HepG2 (cell line): Measurements from ENCODE around the gene WDR27. TPM values are rescaled to one million over a fixed set of nuclear protein-coding genes. Genes with fewer than 3 reads are reported as not detected.

ENCODE experiments used
- ATAC-seq: fragments of 200-7000 bp; cut with Tn5 transposase; 3 replicates; pipeline ENCODE4 v1.9.1; 2020; ENCODE audit warnings: mild to moderate bottlenecking, moderate library complexity
- BruUV-seq: library from RNA; stranded (reverse); fragments of 400-500 nt; replicated peaks from 2 replicates; lab custom pipeline; 2021; lab: Mats Ljungman, UMichigan
- CTCF ChIA-PET: fragments of 300-600 bp; formaldehyde crosslinking; extraction: SDS; loops from one replicate; lab custom pipeline; 2021; ENCODE audit warnings: low total read pairs, inconsistent platforms, low intra/inter-chr PET ratio; lab: Yijun Ruan, JAX
- POLR2A ChIA-PET: fragments of 350-600 bp; sonication (Branson Sonifier 250); formaldehyde crosslinking; loops from one replicate; lab custom pipeline; 2020; ENCODE audit warnings: antibody characterized with exemption, inconsistent platforms; lab: Yijun Ruan, JAX
- DNase-seq: peaks from one replicate; pipeline ENCODE4 v3.0.0-alpha.2; 2015; ENCODE audit warnings: low spot score
- FAIRE-seq: peaks from 3 replicates; lab custom pipeline; 2011; peaks lifted over from hg19 to GRCh38; lab: Jason Lieb, UNC
- H2AFZ ChIP-seq: one replicate; pipeline ENCODE4 v1.6.1; 2011; ENCODE audit warnings: low read length, inconsistent platforms
- H3K27ac ChIP-seq: fragments of 300-600 bp; 3 replicates; pipeline ENCODE4 v1.8.0; 2011; ENCODE audit warnings: mixed run types, mild to moderate bottlenecking, mixed read lengths, low read length, inconsistent platforms; ENCODE audit not compliant: insufficient read depth; ENCODE audit errors: extremely low read length
- H3K27me3 ChIP-seq, 2 experiments: fragments of 200-600 bp in 1 of 2; 2 replicates in 1 of 2; 3 replicates in 1 of 2; pipeline versions ENCODE4 v1.6.0 to v1.8.0; 2011; ENCODE audit warnings: low read length in 2 of 2, mild to moderate bottlenecking in 2 of 2, moderate library complexity in 2 of 2, inconsistent platforms in 1 of 2; ENCODE audit not compliant: insufficient read depth in 2 of 2, control insufficient read depth in 1 of 2
- H3K36me3 ChIP-seq, 2 experiments: fragments of 200-600 bp in 1 of 2; replicated peaks in 1 of 2; 2 replicates in 1 of 2; 3 replicates in 1 of 2; pipeline versions ENCODE4 v1.5.1 to v1.8.0; 2011; ENCODE audit warnings: low read length in 2 of 2, inconsistent platforms in 1 of 2; ENCODE audit not compliant: insufficient read depth in 2 of 2, control insufficient read depth in 1 of 2
- H3K4me1 ChIP-seq: 2 replicates; pipeline ENCODE4 v1.5.1; 2012; ENCODE audit warnings: low read length, inconsistent platforms; ENCODE audit not compliant: insufficient read depth
- H3K4me2 ChIP-seq: 2 replicates; pipeline ENCODE4 v1.6.0; 2011; ENCODE audit warnings: low read depth, low read length, inconsistent platforms
- H3K4me3 ChIP-seq, 3 experiments: fragments of 200-600 bp in 1 of 3; sonication (generic), shearing (Covaris generic) in 1 of 3; replicated peaks in 1 of 3; 2 replicates each; pipeline ENCODE4 v1.5.1; 2011 to 2016; ENCODE audit warnings: low read length in 3 of 3, inconsistent platforms in 2 of 3, low read depth in 2 of 3, mild to moderate bottlenecking in 2 of 3, control low read depth in 1 of 3, mixed read lengths in 1 of 3; ENCODE audit not compliant: insufficient read depth in 1 of 3
- H3K79me2 ChIP-seq: one replicate; pipeline ENCODE4 v1.6.1; 2011; ENCODE audit warnings: low read length, inconsistent platforms; ENCODE audit not compliant: insufficient read depth
- H3K9ac ChIP-seq: 2 replicates; pipeline ENCODE4 v1.6.0; 2011; ENCODE audit warnings: mild to moderate bottlenecking, low read depth, low read length, inconsistent platforms; ENCODE audit not compliant: insufficient read depth
- H3K9me3 ChIP-seq: 2 replicates; pipeline ENCODE4 v1.5.1; 2012; ENCODE audit warnings: mild to moderate bottlenecking, low read length
- H4K20me1 ChIP-seq: 2 replicates; pipeline ENCODE4 v1.6.0; 2011; ENCODE audit warnings: inconsistent platforms, mild to moderate bottlenecking, low read length, moderate library complexity; ENCODE audit not compliant: insufficient read depth
- AKAP8 ChIP-seq: sonication (generic); formaldehyde crosslinking; IDR thresholded peaks from 2 replicates; pipeline ENCODE4 v1.5.1; 2020; ENCODE audit warnings: mild to moderate bottlenecking, missing genetic modification reagents
- EEA1 ChIP-seq: sonication (generic); formaldehyde crosslinking; IDR thresholded peaks from 2 replicates; pipeline ENCODE4 v1.5.1; 2020; ENCODE audit warnings: mild to moderate bottlenecking, missing genetic modification reagents, borderline replicate concordance
- ERF ChIP-seq: IDR thresholded peaks from 2 replicates; pipeline ENCODE4 v1.6.1; 2018; ENCODE audit warnings: missing biosample characterization, missing genetic modification reagents
- HCFC1 ChIP-seq: fragments of 150-350 bp; IDR thresholded peaks from 2 replicates; pipeline ENCODE4 v1.6.1; 2014; ENCODE audit warnings: low read depth, low read length
- HMGA1 ChIP-seq: sonication (generic); formaldehyde crosslinking; conservative IDR thresholded peaks from 2 replicates; pipeline ENCODE4 v1.4.0; 2020; ENCODE audit warnings: missing genetic modification reagents
- HOXD1 ChIP-seq: sonication (generic); formaldehyde crosslinking; IDR thresholded peaks from 2 replicates; pipeline ENCODE4 v1.5.0; 2020; ENCODE audit warnings: missing genetic modification reagents
- KMT2A ChIP-seq: sonication (generic); formaldehyde crosslinking; IDR thresholded peaks from 2 replicates; pipeline ENCODE4 v1.4.0; 2020; ENCODE audit warnings: missing genetic modification reagents
- NR3C1 ChIP-seq: sonication (generic); formaldehyde crosslinking; IDR thresholded peaks from 2 replicates; pipeline ENCODE4 v1.4.0; 2020; ENCODE audit warnings: missing genetic modification reagents
- PHF21A ChIP-seq: sonication (generic); formaldehyde crosslinking; IDR thresholded peaks from 2 replicates; pipeline ENCODE4 v1.5.0; 2020; ENCODE audit warnings: mild to moderate bottlenecking, missing genetic modification reagents
- SMAD9 ChIP-seq: sonication (generic); formaldehyde crosslinking; IDR thresholded peaks from 2 replicates; pipeline ENCODE4 v1.5.1; 2020; ENCODE audit warnings: mild to moderate bottlenecking, missing genetic modification reagents
- TARDBP ChIP-seq: sonication (generic); formaldehyde crosslinking; IDR thresholded peaks from 2 replicates; pipeline ENCODE4 v1.8.0; 2022; ENCODE audit warnings: mild to moderate bottlenecking, missing genetic modification reagents
- ZNF180 ChIP-seq: sonication (generic); formaldehyde crosslinking; IDR thresholded peaks from 2 replicates; pipeline ENCODE4 v1.4.0; 2020; ENCODE audit warnings: low read depth, missing genetic modification reagents, borderline replicate concordance
- ZNF816 ChIP-seq: sonication (generic); formaldehyde crosslinking; IDR thresholded peaks from 2 replicates; pipeline ENCODE4 v1.8.0; 2022; ENCODE audit warnings: missing genetic modification reagents, mild to moderate bottlenecking, borderline replicate concordance
- WGBS: methylation state at CpG from one replicate; pipeline ENCODE4 v1.1.6; 2017; ENCODE audit warnings: low lambda C conversion rate; 5-methylcytosine and 5-hydroxymethylcytosine counted together
- in situ Hi-C: cut with HindIII; loops from 2 replicates; pipeline ENCODE4 v1.10.0; 2017; ENCODE audit warnings: low pct_unique_long_range_greater_than_20kb; ENCODE audit not compliant: extremely low pct_ligation_motif_present
- intact Hi-C: fragments of 100-400 bp; cut with micrococcal nuclease; formaldehyde crosslinking; loops from one replicate; pipeline ENCODE4 v1.10.0; 2022; ENCODE audit not compliant: unreplicated experiment
- polyA plus RNA-seq, 8 experiments: library from polyadenylated mRNA; depleted of rRNA in 3 of 8; stranded (reverse) in 7 of 8; unstranded in 1 of 8; fragments of >200 nt; fragmentation: Illumina TruSeq in 4 of 8; extraction: Trizol in 4 of 8; gene quantifications; 2 replicates each; pipeline versions ENCODE4 v1.2.1 to v1.2.3, GENCODE V29; 2011 to 2016; ENCODE audit warnings: low read depth in 4 of 8, missing spikeins in 1 of 8, mixed read lengths in 1 of 8; ENCODE audit not compliant: insufficient read depth in 1 of 8
- total RNA-seq, 5 experiments: library from RNA; depleted of rRNA; stranded (reverse); fragments of >200 nt; fragmentation: Illumina TruSeq; extraction: Trizol; gene quantifications; 2 replicates each; pipeline ENCODE4 v1.2.3, GENCODE V29; 2016; ENCODE audit warnings: low read depth in 1 of 5
- TF ChIP-seq, protein P1 (sequence below): sonication (generic); formaldehyde crosslinking; IDR thresholded peaks from 2 replicates; pipeline ENCODE4 v1.8.1; 2023; ENCODE audit warnings: mild to moderate bottlenecking, inconsistent platforms, moderate library complexity, missing genetic modification reagents, borderline replicate concordance
- TF ChIP-seq, protein P2 (sequence below): sonication (generic); formaldehyde crosslinking; IDR thresholded peaks from 2 replicates; pipeline ENCODE4 v1.5.1; 2020; ENCODE audit warnings: mild to moderate bottlenecking, missing genetic modification reagents, moderate library complexity

WDR27 gene
- total and polyA plus RNA-seq, 2 of the 13 experiments (the other 11 are each of a cell fraction or from before 2014, with no cell fraction given): 34.1 to 80.3 TPM

DNA sequence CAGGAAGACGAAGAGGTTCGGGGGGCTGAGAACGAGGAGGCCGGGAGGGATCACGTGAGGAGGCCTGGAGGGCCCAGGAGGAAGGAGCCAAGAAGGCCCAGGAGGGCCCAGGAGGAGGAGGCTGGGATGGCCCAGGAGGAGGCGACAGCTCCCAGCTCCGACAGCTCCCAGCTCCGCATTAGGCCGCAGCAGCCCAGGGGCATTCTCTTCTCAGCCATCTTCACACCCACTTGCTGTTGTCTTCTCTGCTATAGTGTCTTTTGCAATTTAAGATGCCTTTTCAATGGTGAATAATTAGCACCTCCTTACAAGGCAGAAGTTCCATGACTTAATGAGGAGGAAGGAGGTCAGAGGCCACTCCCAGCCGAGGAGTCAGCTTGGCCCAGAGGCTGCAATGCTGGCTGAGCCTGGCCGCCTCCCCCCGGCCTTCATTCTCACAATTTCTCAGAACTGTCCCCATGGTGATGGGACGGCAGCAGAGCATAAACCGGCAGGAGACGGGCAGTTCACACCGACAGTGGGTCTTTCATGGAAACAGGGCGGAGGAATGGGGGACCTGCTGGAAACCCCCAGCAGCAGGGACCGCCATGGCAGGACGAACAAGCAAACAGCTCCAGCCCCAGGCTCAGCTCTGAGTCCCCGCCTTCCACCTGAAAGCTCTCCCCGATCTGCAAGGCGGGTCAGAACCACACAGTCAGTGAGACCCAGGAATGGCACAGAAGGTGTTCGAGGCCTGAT lies 45.1 kb downstream of the WDR27 start:
- H4K20me1 ChIP-seq: no peaks in the 10 kb centered on the region
- FAIRE-seq (no peak), DNase-seq (no peak)
- no peak overlapping the region for H2AFZ ChIP-seq
- BruUV-seq: no TSS peak
- H3K4me2 ChIP-seq: no peak overlapping the region
- no peak overlapping the region for H3K4me3 ChIP-seq
- intact Hi-C loops: no loop called here
- CTCF ChIA-PET: no interaction called here
- TF ChIP-seq PHF21A (CRISPR knock-in tag) (no peak), ERF (CRISPR knock-in tag) (no peak), HCFC1 (no peak), AKAP8 (no peak), TARDBP (CRISPR knock-in tag) (no peak), HOXD1 (CRISPR knock-in tag) (no peak), EEA1 (CRISPR knock-in tag) (no peak), ZNF816 (CRISPR knock-in tag) (no peak), HMGA1 (CRISPR knock-in tag) (no peak), SMAD9 (CRISPR knock-in tag) (no peak), KMT2A (CRISPR knock-in tag) (no peak), ZNF180 (CRISPR knock-in tag) (no peak), NR3C1 (CRISPR knock-in tag) (no peak)
- TF ChIP-seq, protein P1, sequence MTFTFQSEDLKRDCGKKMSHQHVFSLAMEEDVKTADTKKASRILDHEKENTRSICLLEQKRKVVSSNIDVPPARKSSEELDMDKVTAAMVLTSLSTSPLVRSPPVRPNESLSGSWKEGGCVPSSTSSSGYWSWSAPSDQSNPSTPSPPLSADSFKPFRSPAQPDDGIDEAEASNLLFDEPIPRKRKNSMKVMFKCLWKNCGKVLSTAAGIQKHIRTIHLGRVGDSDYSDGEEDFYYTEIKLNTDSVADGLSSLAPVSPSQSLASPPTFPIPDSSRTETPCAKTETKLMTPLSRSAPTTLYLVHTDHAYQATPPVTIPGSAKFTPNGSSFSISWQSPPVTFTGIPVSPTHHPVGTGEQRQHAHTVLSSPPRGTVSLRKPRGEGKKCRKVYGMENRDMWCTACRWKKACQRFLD (CRISPR knock-in tag): no peak
- TF ChIP-seq, protein P2, sequence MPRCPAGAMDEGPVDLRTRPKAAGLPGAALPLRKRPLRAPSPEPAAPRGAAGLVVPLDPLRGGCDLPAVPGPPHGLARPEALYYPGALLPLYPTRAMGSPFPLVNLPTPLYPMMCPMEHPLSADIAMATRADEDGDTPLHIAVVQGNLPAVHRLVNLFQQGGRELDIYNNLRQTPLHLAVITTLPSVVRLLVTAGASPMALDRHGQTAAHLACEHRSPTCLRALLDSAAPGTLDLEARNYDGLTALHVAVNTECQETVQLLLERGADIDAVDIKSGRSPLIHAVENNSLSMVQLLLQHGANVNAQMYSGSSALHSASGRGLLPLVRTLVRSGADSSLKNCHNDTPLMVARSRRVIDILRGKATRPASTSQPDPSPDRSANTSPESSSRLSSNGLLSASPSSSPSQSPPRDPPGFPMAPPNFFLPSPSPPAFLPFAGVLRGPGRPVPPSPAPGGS (CRISPR knock-in tag): no peak
- TF ChIP-seq, all 625 proteins: peak for 0
- POLR2A ChIA-PET: no interaction called here
- Histone ChIP-seq H3K79me2 (no peaks in the 10 kb centered on the region), H3K27ac (no peak overlapping the region), H3K4me1 (no peaks in the 10 kb centered on the region), H3K36me3 (peaks cover 22 to 52% of the 10 kb centered on the region in 2 experiments; a peak in 4 of 5 replicates), H3K9ac (no peak overlapping the region), H3K27me3 (no peaks in the 10 kb centered on the region), H3K9me3 (no peaks in the 10 kb centered on the region)
- ATAC-seq: no peak; the same call in 2 of the 3 replicates
- WGBS: 96% methylated on average over 21 of the region's 23 CpGs
- in situ Hi-C loops: no loop called here
